Non-pigmented ciliary epithelial cell (primary cell): ENCODE results near the gene NRK.
"Not testable (repeated sequence)": the region's sequence is repeated elsewhere in the genome, so short reads cannot be mapped to it uniquely, and the experiment has no call there.

Source experiments
- DNase-seq: peaks from one replicate; pipeline ENCODE4 v3.0.0-alpha.2; 2010; ENCODE audit warnings: low read depth

NRK gene, protein sequence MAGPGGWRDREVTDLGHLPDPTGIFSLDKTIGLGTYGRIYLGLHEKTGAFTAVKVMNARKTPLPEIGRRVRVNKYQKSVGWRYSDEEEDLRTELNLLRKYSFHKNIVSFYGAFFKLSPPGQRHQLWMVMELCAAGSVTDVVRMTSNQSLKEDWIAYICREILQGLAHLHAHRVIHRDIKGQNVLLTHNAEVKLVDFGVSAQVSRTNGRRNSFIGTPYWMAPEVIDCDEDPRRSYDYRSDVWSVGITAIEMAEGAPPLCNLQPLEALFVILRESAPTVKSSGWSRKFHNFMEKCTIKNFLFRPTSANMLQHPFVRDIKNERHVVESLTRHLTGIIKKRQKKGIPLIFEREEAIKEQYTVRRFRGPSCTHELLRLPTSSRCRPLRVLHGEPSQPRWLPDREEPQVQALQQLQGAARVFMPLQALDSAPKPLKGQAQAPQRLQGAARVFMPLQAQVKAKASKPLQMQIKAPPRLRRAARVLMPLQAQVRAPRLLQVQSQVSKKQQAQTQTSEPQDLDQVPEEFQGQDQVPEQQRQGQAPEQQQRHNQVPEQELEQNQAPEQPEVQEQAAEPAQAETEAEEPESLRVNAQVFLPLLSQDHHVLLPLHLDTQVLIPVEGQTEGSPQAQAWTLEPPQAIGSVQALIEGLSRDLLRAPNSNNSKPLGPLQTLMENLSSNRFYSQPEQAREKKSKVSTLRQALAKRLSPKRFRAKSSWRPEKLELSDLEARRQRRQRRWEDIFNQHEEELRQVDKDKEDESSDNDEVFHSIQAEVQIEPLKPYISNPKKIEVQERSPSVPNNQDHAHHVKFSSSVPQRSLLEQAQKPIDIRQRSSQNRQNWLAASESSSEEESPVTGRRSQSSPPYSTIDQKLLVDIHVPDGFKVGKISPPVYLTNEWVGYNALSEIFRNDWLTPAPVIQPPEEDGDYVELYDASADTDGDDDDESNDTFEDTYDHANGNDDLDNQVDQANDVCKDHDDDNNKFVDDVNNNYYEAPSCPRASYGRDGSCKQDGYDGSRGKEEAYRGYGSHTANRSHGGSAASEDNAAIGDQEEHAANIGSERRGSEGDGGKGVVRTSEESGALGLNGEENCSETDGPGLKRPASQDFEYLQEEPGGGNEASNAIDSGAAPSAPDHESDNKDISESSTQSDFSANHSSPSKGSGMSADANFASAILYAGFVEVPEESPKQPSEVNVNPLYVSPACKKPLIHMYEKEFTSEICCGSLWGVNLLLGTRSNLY (N-terminal part only)

GRCh38 chrX:105822138-105823091, at the start of gene NRK:
Gene NRK (plus strand): TSS chrX:105822539. CDS start chrX:105822846, 307 bp downstream.
- no peak for DNase-seq

- no peak for DNase-seq
Measured at GRCh38 chrX:105773801-105774200, 48.5 kb upstream of the NRK start.

- DNase-seq = no peak
Measured at GRCh38 chrX:105775679-105776078, 46.7 kb upstream of the NRK start.

DNA sequence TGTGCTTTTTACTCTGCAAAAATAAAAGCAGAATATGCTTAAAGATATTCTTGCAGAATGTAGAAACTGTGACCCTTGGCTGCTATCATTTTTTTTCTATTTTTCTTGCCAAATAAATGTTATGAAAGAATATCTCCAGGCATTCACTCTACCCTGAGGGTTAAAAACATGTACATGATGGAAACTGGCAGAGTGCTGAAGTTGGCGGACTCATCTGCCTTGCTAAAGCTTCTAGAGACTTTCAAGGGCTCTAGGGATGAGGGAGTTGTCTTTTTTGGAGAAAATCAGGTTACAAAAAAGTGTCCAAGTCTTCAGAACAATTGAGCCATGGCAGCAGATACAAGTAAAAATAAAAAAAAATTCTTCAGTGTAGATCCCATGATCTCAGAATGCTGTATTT, 40.5 kb upstream of the NRK start:
- DNase-seq = no peak

GRCh38 chrX:105796877-105797276, 25.5 kb upstream of the NRK start:
- not testable (repeated sequence) for DNase-seq

DNA sequence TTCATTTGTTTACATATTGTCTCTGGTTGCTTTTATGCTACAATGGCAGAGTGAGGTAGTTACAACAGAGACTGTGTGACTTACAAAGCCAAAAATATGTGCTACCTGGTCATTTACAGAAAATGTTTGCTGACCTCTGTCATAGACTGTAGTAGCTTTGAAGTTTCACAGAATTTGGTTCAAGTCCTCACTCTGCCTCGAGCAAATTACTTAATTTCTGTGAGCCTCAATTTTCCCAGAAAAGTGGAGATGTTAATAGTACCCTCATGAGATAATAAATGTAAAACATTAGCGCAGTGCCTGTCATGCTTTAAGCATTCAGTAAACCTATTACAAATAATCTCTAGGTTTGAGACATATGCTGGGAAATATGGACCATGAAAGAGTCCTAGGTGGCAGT, 18.4 kb upstream of the NRK start:
- no peak for DNase-seq

DNA sequence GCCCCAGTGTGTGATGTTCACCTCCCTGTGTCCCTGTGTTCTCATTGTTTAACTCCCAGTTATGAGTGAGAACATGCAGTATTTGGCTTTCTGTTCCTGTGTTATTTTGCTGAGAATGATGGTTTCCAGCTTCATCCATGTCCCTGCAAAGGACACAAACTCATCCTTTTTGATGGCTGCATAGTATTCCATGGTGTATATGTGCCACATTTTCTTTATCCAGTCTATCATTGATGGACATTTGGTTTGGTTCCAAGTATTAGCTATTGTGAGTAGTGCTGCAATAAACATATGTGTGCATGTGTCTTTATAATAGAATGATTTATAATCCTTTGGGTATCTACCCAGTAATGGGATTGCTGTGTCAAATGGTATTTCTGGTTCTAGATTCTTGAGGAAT, 16.7 kb upstream of the NRK start:
- DNase-seq = not testable (repeated sequence)

- DNase-seq = no peak
Measured at GRCh38 chrX:105816517-105816916, 5.8 kb upstream of the NRK start.

- DNase-seq = no peak
Measured at GRCh38 chrX:105820247-105820646, 2.1 kb upstream of the NRK start.

- DNase-seq = no peak
Measured at GRCh38 chrX:105821471-105822121, 743 bp upstream of the NRK start.

GRCh38 chrX:105823092-105823455, 735 bp downstream of the NRK start:
- DNase-seq = no peak

- no peak for DNase-seq
Measured at GRCh38 chrX:105829011-105829410, 6.7 kb downstream of the NRK start.

DNA sequence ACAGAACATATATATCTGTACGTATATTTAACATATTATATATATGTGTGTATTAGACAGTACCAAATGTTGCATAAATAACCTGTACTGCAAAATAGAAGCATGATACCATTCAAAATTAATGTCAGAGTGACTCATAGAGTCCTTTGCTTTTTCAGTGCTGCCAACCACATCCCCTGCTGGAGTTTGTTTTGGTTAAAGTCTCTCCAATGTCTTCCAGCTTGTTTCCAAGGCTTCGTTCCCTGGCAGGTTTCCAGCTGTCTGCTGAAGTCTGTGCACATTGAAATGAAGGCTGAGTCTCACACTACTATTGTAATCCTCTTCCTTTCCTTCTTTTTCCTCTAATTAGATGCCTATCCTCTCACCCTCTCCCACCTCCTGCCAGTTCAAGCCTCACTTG, 14.9 kb downstream of the NRK start:
- peak; percentile 74 for DNase-seq

- DNase-seq = no peak
Measured at GRCh38 chrX:105845631-105846030, 23.3 kb downstream of the NRK start.

- not testable (repeated sequence) for DNase-seq
Measured at GRCh38 chrX:105850100-105850499, 27.8 kb downstream of the NRK start.

DNA sequence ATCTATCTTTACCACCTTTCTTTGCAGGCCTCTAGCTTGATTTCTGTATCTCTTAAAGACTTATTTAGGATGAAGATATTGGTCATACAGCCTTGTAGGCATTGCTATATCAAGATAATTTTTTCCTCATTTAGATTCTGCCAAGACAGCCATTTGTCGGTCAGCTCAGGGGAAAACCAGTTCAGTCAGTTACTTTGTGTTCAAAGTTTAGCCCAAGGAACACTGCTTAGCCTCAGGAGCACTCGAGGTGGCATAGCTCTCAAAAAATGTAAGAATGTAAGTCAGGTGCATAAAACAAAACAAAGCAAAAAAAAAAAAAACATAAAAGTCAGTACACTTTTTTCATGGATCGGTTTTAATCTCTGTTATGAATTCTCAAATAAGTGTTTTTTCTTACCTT, 43.4 kb downstream of the NRK start:
- no peak for DNase-seq

DNA sequence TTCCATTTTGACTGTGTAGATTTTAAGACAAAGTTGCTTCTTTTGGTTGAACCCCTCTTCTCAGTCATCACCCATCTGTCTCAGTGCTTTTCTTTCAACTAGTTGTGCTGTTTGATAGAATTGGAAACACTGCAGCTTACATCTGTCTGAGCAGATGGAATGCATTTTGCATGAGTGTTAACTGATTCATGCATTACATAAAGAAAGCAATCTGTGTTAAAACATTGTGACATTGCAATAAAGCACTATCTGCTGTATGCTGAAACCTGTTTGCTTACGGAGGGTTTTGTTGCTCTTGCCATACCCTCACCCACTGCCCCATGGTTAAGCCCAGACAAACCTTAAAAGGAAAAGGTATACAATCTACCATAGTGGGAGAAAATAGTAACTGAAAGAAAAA, 47.4 kb downstream of the NRK start:
- no peak for DNase-seq

GRCh38 chrX:105870445-105870844, 48.1 kb downstream of the NRK start:
- DNase-seq = no peak

GRCh38 chrX:105872941-105873340, 50.6 kb downstream of the NRK start:
- no peak for DNase-seq

- no peak for DNase-seq
Measured at GRCh38 chrX:105874790-105875189, 52.5 kb downstream of the NRK start.

DNA sequence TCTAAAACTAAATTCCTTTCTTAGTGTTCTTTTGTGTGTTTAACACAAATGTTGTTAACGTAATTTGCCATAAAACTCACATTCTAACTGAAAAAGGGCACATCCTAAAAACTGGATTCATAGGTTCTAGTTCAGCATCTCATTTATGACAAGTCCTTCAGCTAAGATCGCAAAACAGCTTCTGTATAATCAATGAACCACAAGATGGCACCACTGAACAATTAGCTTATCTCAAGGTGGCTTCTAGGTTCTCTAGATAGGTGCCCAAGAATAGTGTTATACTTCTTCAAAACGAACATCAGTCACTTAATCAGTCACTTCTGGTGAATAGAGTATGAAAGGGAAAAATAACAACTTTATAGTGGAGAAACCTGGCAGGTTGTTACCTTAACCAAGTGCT, 54.3 kb downstream of the NRK start:
- no peak for DNase-seq
